HCT116 (cell line): ENCODE measurements around the gene NHSL1. TPM values are rescaled to one million over a fixed set of nuclear protein-coding genes. Genes with fewer than 3 reads are reported as not detected.

Experiments
- ATAC-seq: fragments of 200-7000 bp; cut with Tn5 transposase; 2 replicates; pipeline ENCODE4 v1.9.1; 2020; ENCODE audit warnings: mild to moderate bottlenecking, moderate library complexity
- BruUV-seq: library from RNA; stranded (reverse); fragments of 400-500 nt; replicated peaks from 2 replicates; lab custom pipeline; 2021; lab: Mats Ljungman, UMichigan
- CTCF ChIA-PET: fragments of 300-600 bp; sonication (Branson Sonifier 250); formaldehyde crosslinking; loops from one replicate; lab custom pipeline; 2021; ENCODE audit warnings: antibody characterized with exemption; lab: Charles Lee
- POLR2A ChIA-PET: fragments of 300-600, 350-600 bp; sonication (Branson Sonifier 250); formaldehyde crosslinking; loops from one replicate; lab custom pipeline; 2021; ENCODE audit warnings: antibody characterized with exemption; lab: Charles Lee
- RAD21 ChIA-PET, 2 experiments: fragments of 300-600 bp; sonication (Branson Sonifier 250); formaldehyde crosslinking; loops; one replicate each; lab custom pipeline; 2023; ENCODE audit warnings: low total read pairs in 2 of 2; ENCODE audit not compliant: uncharacterized antibody in 2 of 2, unreplicated experiment in 2 of 2, low non-redundant PET in 1 of 2; lab: Charles Lee
- DNase-seq: peaks from one replicate; pipeline ENCODE4 v3.0.0-alpha.2; 2010; ENCODE audit warnings: low read depth, low spot score
- H2AFZ ChIP-seq: fragments of 200-600 bp; shearing (Covaris generic), sonication (generic); 2 replicates; pipeline ENCODE4 v1.6.1; 2017; ENCODE audit warnings: low read depth, mixed run types, mixed read lengths, antibody characterized with exemption, low read length; ENCODE audit not compliant: poor library complexity, severe bottlenecking
- H3K27ac ChIP-seq: 2 replicates; pipeline ENCODE4 v1.5.1; 2012; ENCODE audit warnings: low read depth, low read length
- H3K27me3 ChIP-seq: fragments of 200-600 bp; sonication (generic); 2 replicates; pipeline ENCODE4 v1.6.1; 2016; ENCODE audit warnings: mixed run types, low read length, mixed read lengths; ENCODE audit not compliant: insufficient read depth
- H3K36me3 ChIP-seq, 2 experiments: fragments of 200-500 bp in 1 of 2; fragments of 200-600 bp in 1 of 2; sonication (Bioruptor generic) in 1 of 2; sonication (generic) in 1 of 2; 2 replicates each; pipeline versions ENCODE4 v1.5.1 to v1.6.1; 2014 to 2016; ENCODE audit warnings: low read length in 2 of 2, inconsistent platforms in 1 of 2, mixed read lengths in 1 of 2, mixed run types in 1 of 2; ENCODE audit not compliant: insufficient read depth in 2 of 2, control insufficient read depth in 1 of 2
- H3K4me1 ChIP-seq, 2 experiments: fragments of 200-600 bp in 1 of 2; sonication (generic) in 1 of 2; 2 replicates each; pipeline versions ENCODE4 v1.5.1 to v1.6.1; 2012 to 2017; ENCODE audit warnings: low read length in 2 of 2, inconsistent platforms in 1 of 2, mild to moderate bottlenecking in 1 of 2, mixed read lengths in 1 of 2, mixed run types in 1 of 2, moderate library complexity in 1 of 2; ENCODE audit not compliant: insufficient read depth in 2 of 2, control insufficient read depth in 1 of 2
- H3K4me2 ChIP-seq: fragments of 200-600 bp; sonication (generic); 2 replicates; pipeline ENCODE4 v1.6.1; 2017; ENCODE audit warnings: mixed run types, low read length, mixed read lengths
- H3K4me3 ChIP-seq, 2 experiments: fragments of 200-600 bp in 1 of 2; sonication (generic) in 1 of 2; replicated peaks in 1 of 2; 2 replicates each; pipeline ENCODE4 v1.5.1; 2011 to 2016; ENCODE audit warnings: low read length in 2 of 2, control low read depth in 1 of 2, low read depth in 1 of 2, mild to moderate bottlenecking in 1 of 2, mixed read lengths in 1 of 2, mixed run types in 1 of 2
- H3K79me2 ChIP-seq: fragments of 200-600 bp; sonication (generic); 2 replicates; pipeline ENCODE4 v1.6.1; 2017; ENCODE audit warnings: mild to moderate bottlenecking, mixed run types, low read length, moderate library complexity, mixed read lengths; ENCODE audit not compliant: insufficient read depth
- H3K9ac ChIP-seq: fragments of 200-600 bp; sonication (generic); 2 replicates; pipeline ENCODE4 v1.6.1; 2016; ENCODE audit warnings: low read length, mixed read lengths
- H3K9me2 ChIP-seq: fragments of 200-600 bp; sonication (generic), shearing (Covaris generic); 2 replicates; pipeline ENCODE4 v1.6.1; 2017; ENCODE audit warnings: mixed run types, mild to moderate bottlenecking, moderate library complexity; ENCODE audit not compliant: insufficient read depth
- H3K9me3 ChIP-seq, 2 experiments: fragments of 200-500 bp in 1 of 2; fragments of 200-600 bp in 1 of 2; sonication (Bioruptor generic) in 1 of 2; sonication (generic) in 1 of 2; 2 replicates each; pipeline ENCODE4 v1.6.1; 2014 to 2017; ENCODE audit warnings: low read length in 2 of 2, mixed read lengths in 2 of 2, inconsistent platforms in 1 of 2, low read depth in 1 of 2, mild to moderate bottlenecking in 1 of 2, mixed run types in 1 of 2, moderate library complexity in 1 of 2; ENCODE audit not compliant: control insufficient read depth in 1 of 2, insufficient read depth in 1 of 2
- H4K20me1 ChIP-seq: fragments of 200-600 bp; sonication (generic), shearing (Covaris generic); 2 replicates; pipeline ENCODE4 v1.6.1; 2017; ENCODE audit warnings: mixed run types, mild to moderate bottlenecking, moderate library complexity; ENCODE audit not compliant: insufficient read depth
- CBX3 ChIP-seq: IDR thresholded peaks from 2 replicates; pipeline ENCODE4 v1.6.1; 2012; ENCODE audit warnings: low read depth
- CTCF ChIP-seq, 3 experiments: fragments of 200-600 bp in 1 of 3; sonication (generic) in 1 of 3; IDR thresholded peaks in 2 of 3; conservative IDR thresholded peaks in 1 of 3; 2 replicates each; pipeline ENCODE4 v1.5.1; 2012 to 2017; ENCODE audit warnings: low read depth in 2 of 3, low read length in 2 of 3, antibody characterized with exemption in 1 of 3, borderline replicate concordance in 1 of 3, control low read depth in 1 of 3, mild to moderate bottlenecking in 1 of 3, mixed read lengths in 1 of 3, mixed run types in 1 of 3, moderate library complexity in 1 of 3; ENCODE audit not compliant: insufficient read depth in 1 of 3
- EGR1 ChIP-seq: IDR thresholded peaks from 2 replicates; pipeline ENCODE4 v1.6.1; 2012; ENCODE audit warnings: low read depth
- EZH2 ChIP-seq: fragments of 200-600 bp; sonication (generic); IDR thresholded peaks from 2 replicates; pipeline ENCODE4 v1.6.1; 2017; ENCODE audit warnings: antibody characterized with exemption, mixed run types
- EZH2phosphoT487 ChIP-seq: fragments of 200-600 bp; IDR thresholded peaks from 2 replicates; pipeline ENCODE4 v1.6.1; 2018; ENCODE audit warnings: antibody characterized with exemption, borderline replicate concordance
- FOSL1 ChIP-seq: IDR thresholded peaks from 2 replicates; pipeline ENCODE4 v1.6.1; 2012; ENCODE audit warnings: low read depth
- MAX ChIP-seq: IDR thresholded peaks from 2 replicates; pipeline ENCODE4 v1.6.1; 2012
- POLR2A ChIP-seq: IDR thresholded peaks from 2 replicates; pipeline ENCODE4 v1.7.0; 2011; ENCODE audit warnings: borderline replicate concordance; ENCODE audit not compliant: insufficient read depth, insufficient read length; ENCODE audit errors: extremely low read depth
- POLR2AphosphoS5 ChIP-seq: IDR thresholded peaks from 2 replicates; pipeline ENCODE4 v1.6.1; 2011; ENCODE audit warnings: mild to moderate bottlenecking, low read depth, low read length, moderate library complexity
- RAD21 ChIP-seq: IDR thresholded peaks from 2 replicates; pipeline ENCODE4 v1.6.1; 2012; ENCODE audit warnings: low read depth, mild to moderate bottlenecking
- SRF ChIP-seq: IDR thresholded peaks from 2 replicates; pipeline ENCODE4 v1.6.1; 2012; ENCODE audit warnings: low read depth
- TCF7L2 ChIP-seq: IDR thresholded peaks from 2 replicates; pipeline ENCODE4 v1.7.0; 2011; ENCODE audit warnings: borderline replicate concordance, inconsistent platforms; ENCODE audit not compliant: insufficient read depth, insufficient read length; ENCODE audit errors: extremely low read depth
- YY1 ChIP-seq: IDR thresholded peaks from 2 replicates; pipeline ENCODE4 v1.6.1; 2011; ENCODE audit warnings: low read length, low read depth, moderate library complexity, mild to moderate bottlenecking; ENCODE audit not compliant: insufficient replicate concordance; ENCODE audit errors: extremely low read depth
- ZBTB33 ChIP-seq: IDR thresholded peaks from 2 replicates; pipeline ENCODE4 v1.6.1; 2011; ENCODE audit warnings: mild to moderate bottlenecking, low read length, moderate library complexity; ENCODE audit not compliant: insufficient replicate concordance; ENCODE audit errors: extremely low read depth
- intact Hi-C: fragments of 100-400 bp; cut with micrococcal nuclease; formaldehyde crosslinking; loops from 2 replicates; pipeline ENCODE4 v1.10.0; 2022
- total RNA-seq: library from RNA; stranded (reverse); gene quantifications from one replicate; pipeline ENCODE4 v1.2.1, GENCODE V29; 2021; ENCODE audit not compliant: unreplicated experiment
- TF ChIP-seq, protein P1 (sequence below): IDR thresholded peaks from 2 replicates; pipeline ENCODE4 v1.6.1; 2012

Gene NHSL1
- total RNA-seq, 1 experiment from 2014 or later, result 15.4 TPM

GRCh38 chr6:138497286-138497685, 2.0 kb downstream of the NHSL1 start:
- ATAC-seq, result no peak
- no peak overlapping the region for H3K4me3 ChIP-seq

DNA sequence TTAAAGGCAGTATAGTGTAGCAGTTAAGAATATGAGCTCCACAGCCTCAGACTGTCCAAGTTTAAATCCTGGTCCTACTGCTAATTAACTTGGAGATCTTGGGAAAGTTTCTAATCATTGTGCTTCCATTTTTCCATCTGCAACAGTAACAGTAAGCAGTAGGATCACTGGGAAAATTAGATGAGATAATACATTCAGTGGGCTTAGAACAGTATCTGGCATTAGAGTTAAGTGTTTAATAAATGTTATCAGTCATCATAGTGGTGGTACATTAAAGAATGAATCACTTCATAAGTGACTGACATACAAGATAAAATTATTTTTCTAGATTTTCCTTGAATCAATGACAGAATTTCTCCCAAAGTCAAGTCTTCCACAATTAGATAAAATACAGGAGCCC, 5.0 kb downstream of the NHSL1 start:
- RAD21 ChIA-PET, result no interaction called here
- H3K4me3 ChIP-seq, result no peak overlapping the region
- H3K4me1 ChIP-seq, result no peaks in the 10 kb centered on the region
- POLR2A ChIA-PET, result no interaction called here
- no peak overlapping the region for H3K27ac ChIP-seq
- H2AFZ ChIP-seq, result no peak overlapping the region
- ATAC-seq, result no peak
- H3K9ac ChIP-seq, result no peak overlapping the region
- DNase-seq, result no peak
- no peaks in the 10 kb centered on the region for H4K20me1 ChIP-seq
- no peaks in the 10 kb centered on the region for H3K9me2 ChIP-seq
- H3K27me3 ChIP-seq, result no peaks in the 10 kb centered on the region
- H3K9me3 ChIP-seq, result no peaks in the 10 kb centered on the region
- no peak overlapping the region for H3K4me2 ChIP-seq
- no peaks in the 10 kb centered on the region; a peak in 1 of 4 replicates for H3K36me3 ChIP-seq
- H3K79me2 ChIP-seq, result no peaks in the 10 kb centered on the region
- CTCF ChIA-PET, result no interaction called here
- BruUV-seq, result no TSS peak
- intact Hi-C loops, result no loop called here
- no peak for TF ChIP-seq RAD21
- no peak for TF ChIP-seq EZH2phosphoT487
- TF ChIP-seq, protein P1, sequence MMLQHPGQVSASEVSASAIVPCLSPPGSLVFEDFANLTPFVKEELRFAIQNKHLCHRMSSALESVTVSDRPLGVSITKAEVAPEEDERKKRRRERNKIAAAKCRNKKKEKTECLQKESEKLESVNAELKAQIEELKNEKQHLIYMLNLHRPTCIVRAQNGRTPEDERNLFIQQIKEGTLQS, result no peak
- TF ChIP-seq POLR2AphosphoS5, result no peak
- no peak for TF ChIP-seq TCF7L2
- TF ChIP-seq ZBTB33, result no peak
- TF ChIP-seq CBX3, result no peak
- no peak for TF ChIP-seq EZH2
- TF ChIP-seq MAX, result no peak
- no peak for TF ChIP-seq POLR2A
- TF ChIP-seq YY1, result no peak
- TF ChIP-seq CTCF (IDR thresholded peaks at IDR 0.05 in 2 of 3, conservative IDR thresholded peaks at IDR 0.05 in 1 of 3; ENCODE audit: borderline replicate concordance in 1 of 3, insufficient read depth in 1 of 3, low read depth in 2 of 3, low read length in 2 of 3), result no peak
- TF ChIP-seq EGR1, result no peak

More at GRCh38 chr6:138497286-138497685, 2.0 kb downstream of the NHSL1 start:
- H3K4me2 ChIP-seq, result no peak overlapping the region
- no TSS peak for BruUV-seq
- H2AFZ ChIP-seq, result no peak overlapping the region
- H3K9me2 ChIP-seq, result no peaks in the 10 kb centered on the region
- H4K20me1 ChIP-seq, result no peaks in the 10 kb centered on the region
- no peaks in the 10 kb centered on the region for H3K79me2 ChIP-seq
- H3K4me1 ChIP-seq, result no peaks in the 10 kb centered on the region
- CTCF ChIA-PET, result no interaction called here
- POLR2A ChIA-PET, result no interaction called here
- no peak for DNase-seq
- RAD21 ChIA-PET, result no interaction called here
- H3K9ac ChIP-seq, result no peak overlapping the region
- TF ChIP-seq SRF, result no peak
- TF ChIP-seq TCF7L2, result no peak
- TF ChIP-seq POLR2A, result no peak
- no peak for TF ChIP-seq FOSL1
- no peaks in the 10 kb centered on the region for H3K27me3 ChIP-seq
- H3K27ac ChIP-seq, result no peak overlapping the region
- no peaks in the 10 kb centered on the region for H3K9me3 ChIP-seq
- intact Hi-C loops, result no loop called here
- no peaks in the 10 kb centered on the region; a peak in 1 of 4 replicates for H3K36me3 ChIP-seq
